NB4 (cell line): Measurements from ENCODE around the gene EDEM2.
A peak's percentile ranks its signal among the peaks of the same experiment; 100 is the strongest.
"Not testable (repeated sequence)": the region's sequence is repeated elsewhere in the genome, so short reads cannot be mapped to it uniquely, and the experiment has no call there.

Source experiments
- DNase-seq: peaks from one replicate; pipeline ENCODE4 v3.0.0; 2010; ENCODE audit warnings: low read depth
- H3K4me3 ChIP-seq: one replicate; pipeline ENCODE4 v1.5.1; 2011; ENCODE audit warnings: mild to moderate bottlenecking, low read depth, low read length, moderate library complexity
- CTCF ChIP-seq: IDR thresholded peaks from one replicate; pipeline ENCODE4 v1.5.1; 2012; ENCODE audit warnings: low read depth, low read length
- MAX ChIP-seq: IDR thresholded peaks from 2 replicates; pipeline ENCODE4 v1.6.1; 2011; ENCODE audit warnings: low read depth, low read length
- MYC ChIP-seq: IDR thresholded peaks from 2 replicates; pipeline ENCODE4 v1.6.1; 2011; ENCODE audit warnings: low read depth, low read length
- POLR2A ChIP-seq: IDR thresholded peaks from 2 replicates; pipeline ENCODE4 v1.6.1; 2011; ENCODE audit warnings: mild to moderate bottlenecking; ENCODE audit not compliant: insufficient read length; ENCODE audit errors: extremely low read depth

Gene EDEM2

GRCh38 chr20:35120012-35120701, 27.0 kb downstream of the EDEM2 start:
- TF ChIP-seq MYC (peak; percentile 16; the same call in 1 of the 2 replicates), CTCF (no peak)
- no peak overlapping the region for H3K4me3 ChIP-seq
- DNase-seq: peak; percentile 94

GRCh38 chr20:35117629-35118028, 29.5 kb downstream of the EDEM2 start:
- DNase-seq: no peak
- no peak overlapping the region for H3K4me3 ChIP-seq
- TF ChIP-seq CTCF: no peak
- no peak for TF ChIP-seq POLR2A
- TF ChIP-seq MAX: no peak
- TF ChIP-seq MYC: no peak

GRCh38 chr20:35117196-35117595, 29.9 kb downstream of the EDEM2 start:
- TF ChIP-seq MAX (no peak), CTCF (no peak), MYC (no peak), POLR2A (no peak)
- no peak overlapping the region for H3K4me3 ChIP-seq
- DNase-seq: no peak

- H3K4me3 ChIP-seq: no peak overlapping the region
- DNase-seq: no peak
- TF ChIP-seq POLR2A (no peak), MYC (no peak), CTCF (no peak), MAX (no peak)
Measured at GRCh38 chr20:35116258-35116657, 30.9 kb downstream of the EDEM2 start.

- TF ChIP-seq POLR2A: no peak
- TF ChIP-seq MYC: no peak
- TF ChIP-seq CTCF: no peak
- TF ChIP-seq MAX: no peak
Measured at GRCh38 chr20:35115606-35116005, 31.5 kb downstream of the EDEM2 start.

GRCh38 chr20:35112276-35112675, 34.9 kb downstream of the EDEM2 start:
- DNase-seq: peak; percentile 51
- H3K4me3 ChIP-seq: not testable (repeated sequence)

More at GRCh38 chr20:35115606-35116005, 31.5 kb downstream of the EDEM2 start:
- H3K4me3 ChIP-seq: no peak overlapping the region
- DNase-seq: no peak
